GM23338 (cell line): ENCODE results near the gene MYO18A. TPM values are rescaled to one million over a fixed set of nuclear protein-coding genes. Genes with fewer than 3 reads are reported as not detected.

Experiments used
- ATAC-seq: fragments of 200-7000 bp; cut with Tn5 transposase; 3 replicates; pipeline ENCODE4 v1.9.1; 2020
- DNase-seq: peaks from one replicate; pipeline ENCODE4 v3.0.0-alpha.2; 2015; ENCODE audit warnings: low spot score
- H2AFZ ChIP-seq: fragments of 200-600 bp; sonication (generic); 2 replicates; pipeline ENCODE4 v1.8.0; 2016; ENCODE audit warnings: antibody characterized with exemption, mild to moderate bottlenecking, moderate library complexity
- H3F3A ChIP-seq: fragments of 200-600 bp; sonication (generic); replicated peaks from 2 replicates; pipeline ENCODE4 v1.8.0; 2017; ENCODE audit warnings: antibody characterized with exemption, mixed run types, low read depth
- H3K27ac ChIP-seq: fragments of 200-600 bp; sonication (generic); 2 replicates; pipeline ENCODE4 v1.6.1; 2016; ENCODE audit warnings: low read depth
- H3K27me3 ChIP-seq: fragments of 200-600 bp; sonication (generic); 2 replicates; pipeline ENCODE4 v1.8.0; 2016; ENCODE audit warnings: mild to moderate bottlenecking, mixed run types, moderate library complexity; ENCODE audit not compliant: insufficient read depth
- H3K36me3 ChIP-seq: fragments of 200-600 bp; sonication (generic); 2 replicates; pipeline ENCODE4 v1.8.0; 2016; ENCODE audit warnings: mild to moderate bottlenecking; ENCODE audit not compliant: insufficient read depth
- H3K4me1 ChIP-seq: fragments of 200-600 bp; sonication (generic); 2 replicates; pipeline ENCODE4 v1.8.0; 2016; ENCODE audit warnings: mild to moderate bottlenecking, moderate library complexity; ENCODE audit not compliant: insufficient read depth
- H3K4me2 ChIP-seq: fragments of 200-600 bp; sonication (generic); 2 replicates; pipeline ENCODE4 v1.7.1; 2017; ENCODE audit warnings: mixed run types
- H3K4me3 ChIP-seq: fragments of 200-600 bp; sonication (generic); 2 replicates; pipeline ENCODE4 v1.6.1; 2016; ENCODE audit warnings: mixed run types
- H3K79me2 ChIP-seq: fragments of 200-600 bp; sonication (generic); replicated peaks from 2 replicates; pipeline ENCODE4 v1.8.0; 2017; ENCODE audit warnings: mild to moderate bottlenecking; ENCODE audit not compliant: insufficient read depth
- H3K9me2 ChIP-seq: fragments of 200-600 bp; sonication (generic); 2 replicates; pipeline ENCODE4 v1.8.0; 2017; ENCODE audit not compliant: insufficient read depth
- H4K20me1 ChIP-seq: fragments of 200-600 bp; sonication (generic); replicated peaks from 2 replicates; pipeline ENCODE4 v1.8.0; 2017; ENCODE audit warnings: mild to moderate bottlenecking; ENCODE audit not compliant: insufficient read depth
- H3K27ac Mint-ChIP-seq: 2 replicates; pipeline ENCODE4 v1.8.0; 2020; ENCODE audit warnings: inconsistent platforms, mild to moderate bottlenecking, moderate library complexity, mixed read lengths
- H3K27me3 Mint-ChIP-seq: 3 replicates; pipeline ENCODE4 v1.8.0; 2022; ENCODE audit warnings: low read depth, mild to moderate bottlenecking, moderate library complexity, mixed read lengths, inconsistent platforms; ENCODE audit not compliant: insufficient read depth, poor library complexity
- H3K36me3 Mint-ChIP-seq: 3 replicates; pipeline ENCODE4 v1.8.0; 2021; ENCODE audit warnings: low read depth, mild to moderate bottlenecking, inconsistent platforms, moderate library complexity, mixed read lengths
- H3K4me1 Mint-ChIP-seq: 3 replicates; pipeline ENCODE4 v1.8.0; 2020; ENCODE audit warnings: mild to moderate bottlenecking, inconsistent platforms, mixed read lengths
- H3K4me3 Mint-ChIP-seq: 3 replicates; pipeline ENCODE4 v1.8.0; 2021; ENCODE audit warnings: moderate library complexity, mild to moderate bottlenecking, inconsistent platforms, mixed read lengths
- H3K9me3 Mint-ChIP-seq: 3 replicates; pipeline ENCODE4 v1.8.0; 2020; ENCODE audit warnings: moderate library complexity, mild to moderate bottlenecking, inconsistent platforms, mixed read lengths
- CTCF ChIP-seq, 2 experiments: fragments of 200-600 bp in 1 of 2; sonication (generic) in 1 of 2; conservative IDR thresholded peaks; 2 replicates each; pipeline versions ENCODE4 v1.5.1 to v1.6.1; 2016 to 2017; ENCODE audit warnings: antibody characterized with exemption in 2 of 2, low read depth in 2 of 2, mild to moderate bottlenecking in 2 of 2, moderate library complexity in 1 of 2
- EZH2 ChIP-seq: fragments of 200-600 bp; sonication (generic); IDR thresholded peaks from one replicate; pipeline ENCODE4 v1.8.0; 2017; ENCODE audit warnings: antibody characterized with exemption, mild to moderate bottlenecking, low read depth; ENCODE audit not compliant: unreplicated experiment
- EZH2phosphoT487 ChIP-seq: fragments of 200-600 bp; sonication (generic); IDR thresholded peaks from one replicate; pipeline ENCODE4 v1.8.1; 2018; ENCODE audit warnings: antibody characterized with exemption; ENCODE audit not compliant: unreplicated experiment
- JUNB ChIP-seq: IDR thresholded peaks from one replicate; pipeline ENCODE4 v1.6.1; 2016; ENCODE audit warnings: antibody characterized with exemption; ENCODE audit not compliant: unreplicated experiment
- POLR2AphosphoS5 ChIP-seq: IDR thresholded peaks from 2 replicates; pipeline ENCODE4 v1.6.1; 2016; ENCODE audit warnings: antibody characterized with exemption, low read depth
- STAT1 ChIP-seq: IDR thresholded peaks from one replicate; pipeline ENCODE4 v1.6.1; 2016; ENCODE audit warnings: antibody characterized with exemption; ENCODE audit not compliant: unreplicated experiment
- ZNF331 ChIP-seq: fragments of 250-450 bp; sonication (Bioruptor Pico); IDR thresholded peaks from 2 replicates; pipeline ENCODE4 v1.5.0; 2020; ENCODE audit warnings: low read depth, mild to moderate bottlenecking, moderate library complexity
- ZNF462 ChIP-seq: fragments of 250-450 bp; sonication (Bioruptor Pico); IDR thresholded peaks from 2 replicates; pipeline ENCODE4 v1.5.0; 2020; ENCODE audit warnings: mild to moderate bottlenecking, moderate library complexity
- polyA plus RNA-seq: library from polyadenylated mRNA; unstranded; fragments of >200 nt; fragmentation: Nextera tagmentation; extraction: Ambion mirVana; gene quantifications from 2 replicates; pipeline ENCODE4 v1.2.1, GENCODE V29; 2016
- total RNA-seq: library from RNA; depleted of rRNA; stranded (reverse); fragments of >200 nt; shearing (Covaris generic); gene quantifications from 2 replicates; pipeline ENCODE4 v1.2.3, GENCODE V29; 2014
- TF ChIP-seq, protein P1 (sequence below): IDR thresholded peaks from one replicate; pipeline ENCODE4 v1.6.1; 2018; ENCODE audit warnings: antibody characterized with exemption; ENCODE audit not compliant: unreplicated experiment
- TF ChIP-seq, protein P2 (sequence below): IDR thresholded peaks from 2 replicates; pipeline ENCODE4 v1.6.1; 2016; ENCODE audit warnings: antibody characterized with exemption

Gene MYO18A
- total and polyA plus RNA-seq, 2 experiments from 2014 or later, result 18.3 to 37.5 TPM

DNA sequence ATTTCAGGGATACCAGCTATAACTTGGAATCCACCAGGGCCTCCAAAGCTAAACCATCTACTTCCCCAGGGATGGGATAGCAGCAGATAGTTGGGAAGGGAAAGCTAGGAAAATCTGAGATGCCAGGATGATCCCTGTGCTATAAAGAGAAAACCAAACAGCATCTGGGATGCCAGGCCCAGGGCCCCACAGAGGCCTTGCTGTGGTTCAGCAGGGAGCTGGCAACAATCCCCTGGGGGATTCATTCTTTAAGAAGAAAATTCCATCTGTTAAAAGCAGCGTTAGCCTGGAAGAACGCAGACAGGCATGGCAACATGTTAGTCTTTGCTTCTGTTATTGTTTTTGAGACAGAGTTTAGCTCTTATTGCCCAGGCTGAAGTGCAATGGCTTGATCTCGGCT, 16.6 kb downstream of the MYO18A start:
- H3K27me3 Mint-ChIP-seq, result peaks cover 7% of the 10 kb centered on the region
- H3K27ac ChIP-seq, result no peak overlapping the region
- peaks cover 14% of the 10 kb centered on the region; the same call in 1 of the 2 replicates for H4K20me1 ChIP-seq
- ATAC-seq (no peak), DNase-seq (no peak)
- H2AFZ ChIP-seq, result no peak overlapping the region
- no peak overlapping the region for H3K4me2 ChIP-seq
- H3K36me3 ChIP-seq, result no peaks in the 10 kb centered on the region
- H3K4me3 Mint-ChIP-seq, result no peak overlapping the region
- peaks cover 16% of the 10 kb centered on the region for H3K36me3 Mint-ChIP-seq
- H3F3A ChIP-seq, result no peaks in the 10 kb centered on the region
- H3K27ac Mint-ChIP-seq, result no peak overlapping the region
- H3K27me3 ChIP-seq, result no peaks in the 10 kb centered on the region
- TF ChIP-seq ZNF331 (CRISPR knock-in tag) (no peak), EZH2 (no peak), EZH2phosphoT487 (no peak), STAT1 (no peak), POLR2AphosphoS5 (no peak), CTCF (conservative IDR thresholded peaks at IDR 0.05; ENCODE audit: low read depth in 2 of 2) (no peak), ZNF462 (CRISPR knock-in tag) (no peak), JUNB (no peak)
- TF ChIP-seq, protein P1, sequence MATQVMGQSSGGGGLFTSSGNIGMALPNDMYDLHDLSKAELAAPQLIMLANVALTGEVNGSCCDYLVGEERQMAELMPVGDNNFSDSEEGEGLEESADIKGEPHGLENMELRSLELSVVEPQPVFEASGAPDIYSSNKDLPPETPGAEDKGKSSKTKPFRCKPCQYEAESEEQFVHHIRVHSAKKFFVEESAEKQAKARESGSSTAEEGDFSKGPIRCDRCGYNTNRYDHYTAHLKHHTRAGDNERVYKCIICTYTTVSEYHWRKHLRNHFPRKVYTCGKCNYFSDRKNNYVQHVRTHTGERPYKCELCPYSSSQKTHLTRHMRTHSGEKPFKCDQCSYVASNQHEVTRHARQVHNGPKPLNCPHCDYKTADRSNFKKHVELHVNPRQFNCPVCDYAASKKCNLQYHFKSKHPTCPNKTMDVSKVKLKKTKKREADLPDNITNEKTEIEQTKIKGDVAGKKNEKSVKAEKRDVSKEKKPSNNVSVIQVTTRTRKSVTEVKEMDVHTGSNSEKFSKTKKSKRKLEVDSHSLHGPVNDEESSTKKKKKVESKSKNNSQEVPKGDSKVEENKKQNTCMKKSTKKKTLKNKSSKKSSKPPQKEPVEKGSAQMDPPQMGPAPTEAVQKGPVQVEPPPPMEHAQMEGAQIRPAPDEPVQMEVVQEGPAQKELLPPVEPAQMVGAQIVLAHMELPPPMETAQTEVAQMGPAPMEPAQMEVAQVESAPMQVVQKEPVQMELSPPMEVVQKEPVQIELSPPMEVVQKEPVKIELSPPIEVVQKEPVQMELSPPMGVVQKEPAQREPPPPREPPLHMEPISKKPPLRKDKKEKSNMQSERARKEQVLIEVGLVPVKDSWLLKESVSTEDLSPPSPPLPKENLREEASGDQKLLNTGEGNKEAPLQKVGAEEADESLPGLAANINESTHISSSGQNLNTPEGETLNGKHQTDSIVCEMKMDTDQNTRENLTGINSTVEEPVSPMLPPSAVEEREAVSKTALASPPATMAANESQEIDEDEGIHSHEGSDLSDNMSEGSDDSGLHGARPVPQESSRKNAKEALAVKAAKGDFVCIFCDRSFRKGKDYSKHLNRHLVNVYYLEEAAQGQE, result no peak
- TF ChIP-seq, protein P2, sequence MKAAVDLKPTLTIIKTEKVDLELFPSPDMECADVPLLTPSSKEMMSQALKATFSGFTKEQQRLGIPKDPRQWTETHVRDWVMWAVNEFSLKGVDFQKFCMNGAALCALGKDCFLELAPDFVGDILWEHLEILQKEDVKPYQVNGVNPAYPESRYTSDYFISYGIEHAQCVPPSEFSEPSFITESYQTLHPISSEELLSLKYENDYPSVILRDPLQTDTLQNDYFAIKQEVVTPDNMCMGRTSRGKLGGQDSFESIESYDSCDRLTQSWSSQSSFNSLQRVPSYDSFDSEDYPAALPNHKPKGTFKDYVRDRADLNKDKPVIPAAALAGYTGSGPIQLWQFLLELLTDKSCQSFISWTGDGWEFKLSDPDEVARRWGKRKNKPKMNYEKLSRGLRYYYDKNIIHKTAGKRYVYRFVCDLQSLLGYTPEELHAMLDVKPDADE, result no peak
- H3K9me2 ChIP-seq, result no peaks in the 10 kb centered on the region
- H3K79me2 ChIP-seq, result peaks cover 13% of the 10 kb centered on the region; the same call in 1 of the 2 replicates
- no peaks in the 10 kb centered on the region for H3K4me1 ChIP-seq
- H3K4me3 ChIP-seq, result no peak overlapping the region
- H3K4me1 Mint-ChIP-seq, result peaks cover 16% of the 10 kb centered on the region
- no peaks in the 10 kb centered on the region for H3K9me3 Mint-ChIP-seq
